Measurements from ENCODE around the gene TTC7B.

TTC7B gene

GRCh38 chr14:90587252-90587910 lies 228.8 kb downstream of the TTC7B start:
- DNase-seq = no peak

- no peak for DNase-seq
Observed at GRCh38 chr14:90585106-90585505, 231.1 kb downstream of the TTC7B start.

GRCh38 chr14:90583916-90584605 lies 232.2 kb downstream of the TTC7B start:
- DNase-seq = no peak

- DNase-seq = no peak
Observed at GRCh38 chr14:90583427-90583826, 232.8 kb downstream of the TTC7B start.

GRCh38 chr14:90582166-90582565 lies 234.1 kb downstream of the TTC7B start:
- no peak for DNase-seq

GRCh38 chr14:90581745-90582144 lies 234.5 kb downstream of the TTC7B start:
- no peak for DNase-seq

- DNase-seq = no peak
Observed at GRCh38 chr14:90580377-90581335, 235.6 kb downstream of the TTC7B start.

- no peak for DNase-seq
Observed at GRCh38 chr14:90579816-90580215, 236.4 kb downstream of the TTC7B start.

- DNase-seq = no peak
Observed at GRCh38 chr14:90579088-90579487, 237.1 kb downstream of the TTC7B start.

- no peak for DNase-seq
Observed at GRCh38 chr14:90578283-90578985, 237.8 kb downstream of the TTC7B start.

GRCh38 chr14:90577661-90578282 lies 238.5 kb downstream of the TTC7B start:
- no peak for DNase-seq

- DNase-seq = no peak
Observed at GRCh38 chr14:90576981-90577660, 239.1 kb downstream of the TTC7B start.

- no peak for DNase-seq
Observed at GRCh38 chr14:90576581-90576980, 239.6 kb downstream of the TTC7B start.

GRCh38 chr14:90575781-90576180 lies 240.4 kb downstream of the TTC7B start:
- DNase-seq = no peak

GRCh38 chr14:90575336-90575735 lies 240.9 kb downstream of the TTC7B start:
- DNase-seq = no peak

- DNase-seq = no peak
Observed at GRCh38 chr14:90574188-90575131, 241.8 kb downstream of the TTC7B start.

- DNase-seq = no peak
Observed at GRCh38 chr14:90573385-90574105, 242.7 kb downstream of the TTC7B start.

- DNase-seq = no peak
Observed at GRCh38 chr14:90572441-90573150, 243.6 kb downstream of the TTC7B start.

Measured in T-helper 9 cell (primary cell).